AG04449 (cell line): Measurements from ENCODE around the gene JMJD1C.
"Not testable (repeated sequence)": the region's sequence is repeated elsewhere in the genome, so short reads cannot be mapped to it uniquely, and the experiment has no call there.

Experiments
- CTCF ChIA-PET: fragments of 350-600 bp; formaldehyde crosslinking; extraction: SDS; loops from one replicate; lab custom pipeline; 2021; ENCODE audit warnings: antibody characterized with exemption; lab: Yijun Ruan, JAX
- POLR2A ChIA-PET: fragments of 400-600, 350-600 bp; formaldehyde crosslinking; extraction: SDS; loops from one replicate; lab custom pipeline; 2020; ENCODE audit warnings: antibody characterized with exemption, inconsistent platforms; lab: Yijun Ruan, JAX
- DNase-seq: peaks from one replicate; pipeline ENCODE4 v3.0.0-alpha.2; 2010; ENCODE audit warnings: low read depth, low spot score
- H3K4me3 ChIP-seq: 2 replicates; pipeline ENCODE4 v1.5.1; 2011; ENCODE audit warnings: low read depth, mild to moderate bottlenecking, control low read depth, low read length
- CTCF ChIP-seq: IDR thresholded peaks from one replicate; pipeline ENCODE4 v1.5.1; 2011; ENCODE audit warnings: mild to moderate bottlenecking, moderate library complexity, low read length, control low read depth, inconsistent platforms; ENCODE audit not compliant: insufficient read depth; ENCODE audit errors: missing control alignments

JMJD1C gene

GRCh38 chr10:63503395-63503794 is 37.6 kb upstream of the JMJD1C start:
- H3K4me3 ChIP-seq: no peak overlapping the region
- POLR2A ChIA-PET: no interaction called here
- CTCF ChIA-PET: interaction anchor here (1.3 kb wide), 1 partner anchor 13 kb away, joined by 3 read pairs; no protein-coding TSS in a partner anchor
- no peak for TF ChIP-seq CTCF
- no peak for DNase-seq

- ChIA-PET POLR2A (no interaction called here), CTCF (interaction anchor here (1.1 to 1.3 kb wide), 2 partner anchors 12 to 286 kb away, joined by 3 read pairs; no protein-coding TSS in a partner anchor)
- H3K4me3 ChIP-seq: no peak overlapping the region
- TF ChIP-seq CTCF: no peak
- DNase-seq: no peak
These were observed 37.1 kb upstream of the JMJD1C start for GRCh38 chr10:63502832-63503231.

- ChIA-PET POLR2A (no interaction called here), CTCF (interaction anchor here (1.1 kb wide), 1 partner anchor 285 kb away, joined by 3 read pairs; no protein-coding TSS in a partner anchor)
These were observed 36.2 kb upstream of the JMJD1C start for GRCh38 chr10:63501954-63502353.

GRCh38 chr10:63500551-63500950 is 34.8 kb upstream of the JMJD1C start:
- CTCF ChIA-PET: interaction anchor here (1.5 kb wide), 1 partner anchor 9 kb away, joined by 3 read pairs; no protein-coding TSS in a partner anchor
- POLR2A ChIA-PET, H3K4me3 ChIP-seq, DNase-seq: not testable (repeated sequence)

More at GRCh38 chr10:63501954-63502353, 36.2 kb upstream of the JMJD1C start:
- no peak for TF ChIP-seq CTCF
- DNase-seq: no peak
- no peak overlapping the region for H3K4me3 ChIP-seq

GRCh38 chr10:63498665-63499064 is 32.9 kb upstream of the JMJD1C start:
- no peak for DNase-seq
- H3K4me3 ChIP-seq: no peak overlapping the region
- ChIA-PET CTCF (no interaction called here), POLR2A (no interaction called here)
- no peak for TF ChIP-seq CTCF

GRCh38 chr10:63497321-63497720 is 31.5 kb upstream of the JMJD1C start:
- DNase-seq: no peak
- H3K4me3 ChIP-seq: no peak overlapping the region
- CTCF ChIA-PET: interaction anchor here (0.7 kb wide), 1 partner anchor 17 kb away, joined by 3 read pairs; no protein-coding TSS in a partner anchor
- TF ChIP-seq CTCF: no peak
- POLR2A ChIA-PET: no interaction called here

GRCh38 chr10:63496561-63496960 is 30.8 kb upstream of the JMJD1C start:
- TF ChIP-seq CTCF: no peak
- POLR2A ChIA-PET: no interaction called here
- CTCF ChIA-PET: interaction anchor here (0.8 kb wide), 1 partner anchor 9 kb away, joined by 3 read pairs; no protein-coding TSS in a partner anchor
- no peak overlapping the region for H3K4me3 ChIP-seq
- DNase-seq: no peak
